HepG2 (cell line): Measurements from ENCODE around the gene ARHGEF4. TPM values are rescaled to one million over a fixed set of nuclear protein-coding genes. Genes with fewer than 3 reads are reported as not detected.
A peak's percentile ranks its signal among the peaks of the same experiment; 100 is the strongest.

Source experiments
- ATAC-seq: fragments of 200-7000 bp; cut with Tn5 transposase; 3 replicates; pipeline ENCODE4 v1.9.1; 2020; ENCODE audit warnings: mild to moderate bottlenecking, moderate library complexity
- BruUV-seq: library from RNA; stranded (reverse); fragments of 400-500 nt; replicated peaks from 2 replicates; lab custom pipeline; 2021; lab: Mats Ljungman, UMichigan
- CTCF ChIA-PET: fragments of 300-600 bp; formaldehyde crosslinking; extraction: SDS; loops from one replicate; lab custom pipeline; 2021; ENCODE audit warnings: low total read pairs, inconsistent platforms, low intra/inter-chr PET ratio; lab: Yijun Ruan, JAX
- POLR2A ChIA-PET: fragments of 350-600 bp; sonication (Branson Sonifier 250); formaldehyde crosslinking; loops from one replicate; lab custom pipeline; 2020; ENCODE audit warnings: antibody characterized with exemption, inconsistent platforms; lab: Yijun Ruan, JAX
- DNase-seq: peaks from one replicate; pipeline ENCODE4 v3.0.0-alpha.2; 2015; ENCODE audit warnings: low spot score
- FAIRE-seq: peaks from 3 replicates; lab custom pipeline; 2011; peaks lifted over from hg19 to GRCh38; lab: Jason Lieb, UNC
- H2AFZ ChIP-seq: one replicate; pipeline ENCODE4 v1.6.1; 2011; ENCODE audit warnings: low read length, inconsistent platforms
- H3K27ac ChIP-seq: fragments of 300-600 bp; 3 replicates; pipeline ENCODE4 v1.8.0; 2011; ENCODE audit warnings: mixed run types, mild to moderate bottlenecking, mixed read lengths, low read length, inconsistent platforms; ENCODE audit not compliant: insufficient read depth; ENCODE audit errors: extremely low read length
- H3K27me3 ChIP-seq, 2 experiments: fragments of 200-600 bp in 1 of 2; 2 replicates in 1 of 2; 3 replicates in 1 of 2; pipeline versions ENCODE4 v1.6.0 to v1.8.0; 2011; ENCODE audit warnings: low read length in 2 of 2, mild to moderate bottlenecking in 2 of 2, moderate library complexity in 2 of 2, inconsistent platforms in 1 of 2; ENCODE audit not compliant: insufficient read depth in 2 of 2, control insufficient read depth in 1 of 2
- H3K36me3 ChIP-seq, 2 experiments: fragments of 200-600 bp in 1 of 2; replicated peaks in 1 of 2; 2 replicates in 1 of 2; 3 replicates in 1 of 2; pipeline versions ENCODE4 v1.5.1 to v1.8.0; 2011; ENCODE audit warnings: low read length in 2 of 2, inconsistent platforms in 1 of 2; ENCODE audit not compliant: insufficient read depth in 2 of 2, control insufficient read depth in 1 of 2
- H3K4me1 ChIP-seq: 2 replicates; pipeline ENCODE4 v1.5.1; 2012; ENCODE audit warnings: low read length, inconsistent platforms; ENCODE audit not compliant: insufficient read depth
- H3K4me2 ChIP-seq: 2 replicates; pipeline ENCODE4 v1.6.0; 2011; ENCODE audit warnings: low read depth, low read length, inconsistent platforms
- H3K4me3 ChIP-seq, 3 experiments: fragments of 200-600 bp in 1 of 3; sonication (generic), shearing (Covaris generic) in 1 of 3; replicated peaks in 1 of 3; 2 replicates each; pipeline ENCODE4 v1.5.1; 2011 to 2016; ENCODE audit warnings: low read length in 3 of 3, inconsistent platforms in 2 of 3, low read depth in 2 of 3, mild to moderate bottlenecking in 2 of 3, control low read depth in 1 of 3, mixed read lengths in 1 of 3; ENCODE audit not compliant: insufficient read depth in 1 of 3
- H3K79me2 ChIP-seq: one replicate; pipeline ENCODE4 v1.6.1; 2011; ENCODE audit warnings: low read length, inconsistent platforms; ENCODE audit not compliant: insufficient read depth
- H3K9ac ChIP-seq: 2 replicates; pipeline ENCODE4 v1.6.0; 2011; ENCODE audit warnings: mild to moderate bottlenecking, low read depth, low read length, inconsistent platforms; ENCODE audit not compliant: insufficient read depth
- H3K9me3 ChIP-seq: 2 replicates; pipeline ENCODE4 v1.5.1; 2012; ENCODE audit warnings: mild to moderate bottlenecking, low read length
- H4K20me1 ChIP-seq: 2 replicates; pipeline ENCODE4 v1.6.0; 2011; ENCODE audit warnings: inconsistent platforms, mild to moderate bottlenecking, low read length, moderate library complexity; ENCODE audit not compliant: insufficient read depth
- ASH2L ChIP-seq: fragments of 300-600, 200-600 bp; sonication (generic); IDR thresholded peaks from 2 replicates; pipeline ENCODE4 v1.7.0; 2017; ENCODE audit warnings: low read depth, mild to moderate bottlenecking, moderate library complexity, mixed read lengths, low read length; ENCODE audit not compliant: insufficient read length
- CCDC6 ChIP-seq: sonication (generic); formaldehyde crosslinking; IDR thresholded peaks from 2 replicates; pipeline ENCODE4 v1.8.1; 2022; ENCODE audit warnings: mild to moderate bottlenecking, missing genetic modification reagents, moderate library complexity
- CREB1 ChIP-seq, 2 experiments: fragments of 450-650 bp in 1 of 2; IDR thresholded peaks; 2 replicates each; pipeline ENCODE4 v1.6.1; 2016 to 2017; ENCODE audit warnings: control low read depth in 1 of 2, mild to moderate bottlenecking in 1 of 2, missing compliant biosample characterization in 1 of 2, missing genetic modification characterization in 1 of 2
- FOXA1 ChIP-seq, 2 experiments: fragments of 450-650 bp in 1 of 2; sonication (generic) in 1 of 2; formaldehyde crosslinking in 1 of 2; IDR thresholded peaks; 2 replicates each; pipeline versions ENCODE4 v1.4.0 to v1.6.1; 2016 to 2020; ENCODE audit warnings: missing genetic modification reagents in 1 of 2
- HNRNPL ChIP-seq: fragments of 200-400 bp; formaldehyde crosslinking; IDR thresholded peaks from 2 replicates; pipeline ENCODE4 v1.6.1; 2017; ENCODE audit warnings: mild to moderate bottlenecking, low read depth, low read length
- IKZF1 ChIP-seq: fragments of 450-650 bp; IDR thresholded peaks from 2 replicates; pipeline ENCODE4 v1.7.1; 2016
- JUNB ChIP-seq: sonication (generic); formaldehyde crosslinking; IDR thresholded peaks from 2 replicates; pipeline ENCODE4 v1.8.0; 2022; ENCODE audit warnings: missing genetic modification reagents, mild to moderate bottlenecking, borderline replicate concordance
- MAF1 ChIP-seq: sonication (generic); formaldehyde crosslinking; IDR thresholded peaks from 2 replicates; pipeline ENCODE4 v1.5.0; 2020; ENCODE audit warnings: missing genetic modification reagents, borderline replicate concordance
- NFIB ChIP-seq: sonication (generic); formaldehyde crosslinking; IDR thresholded peaks from 2 replicates; pipeline ENCODE4 v1.9.0; 2021; ENCODE audit warnings: missing genetic modification reagents, mild to moderate bottlenecking, borderline replicate concordance
- NFRKB ChIP-seq: fragments of 450-650 bp; IDR thresholded peaks from 2 replicates; pipeline ENCODE4 v1.6.1; 2017
- PHB2 ChIP-seq: fragments of 450-650 bp; IDR thresholded peaks from 2 replicates; pipeline ENCODE4 v1.6.1; 2018; ENCODE audit not compliant: partially characterized antibody
- SOX6 ChIP-seq, 2 experiments: fragments of 450-650 bp in 1 of 2; sonication (generic) in 1 of 2; formaldehyde crosslinking in 1 of 2; IDR thresholded peaks; 2 replicates each; pipeline versions ENCODE4 v1.4.0 to v1.6.1; 2017 to 2020; ENCODE audit warnings: antibody characterized with exemption in 1 of 2, mild to moderate bottlenecking in 1 of 2, missing genetic modification reagents in 1 of 2
- TERF1 ChIP-seq: sonication (generic); formaldehyde crosslinking; IDR thresholded peaks from 2 replicates; pipeline ENCODE4 v1.8.0; 2022; ENCODE audit warnings: mild to moderate bottlenecking, missing genetic modification reagents, moderate library complexity
- TRIM24 ChIP-seq: sonication (generic); formaldehyde crosslinking; IDR thresholded peaks from 2 replicates; pipeline ENCODE4 v1.8.0; 2022; ENCODE audit warnings: mild to moderate bottlenecking, missing genetic modification reagents
- ZFP36L1 ChIP-seq: sonication (generic); formaldehyde crosslinking; IDR thresholded peaks from 2 replicates; pipeline ENCODE4 v1.8.0; 2022; ENCODE audit warnings: mild to moderate bottlenecking, missing genetic modification reagents, moderate library complexity
- ZFP41 ChIP-seq: sonication (generic); formaldehyde crosslinking; IDR thresholded peaks from 2 replicates; pipeline ENCODE4 v1.4.0; 2020; ENCODE audit warnings: mild to moderate bottlenecking, missing genetic modification reagents, borderline replicate concordance
- ZNF124 ChIP-seq: sonication (generic); formaldehyde crosslinking; IDR thresholded peaks from 2 replicates; pipeline ENCODE4 v1.4.0; 2020; ENCODE audit warnings: missing genetic modification reagents
- ZNF354B ChIP-seq: sonication (generic); formaldehyde crosslinking; IDR thresholded peaks from 2 replicates; pipeline ENCODE4 v1.8.0; 2022; ENCODE audit warnings: mild to moderate bottlenecking, missing genetic modification reagents
- ZNF703 ChIP-seq: sonication (generic); formaldehyde crosslinking; IDR thresholded peaks from 2 replicates; pipeline ENCODE4 v1.5.1; 2020; ENCODE audit warnings: missing genetic modification reagents, mild to moderate bottlenecking, moderate library complexity, borderline replicate concordance
- WGBS: methylation state at CpG from one replicate; pipeline ENCODE4 v1.1.6; 2017; ENCODE audit warnings: low lambda C conversion rate; 5-methylcytosine and 5-hydroxymethylcytosine counted together
- in situ Hi-C: cut with HindIII; loops from 2 replicates; pipeline ENCODE4 v1.10.0; 2017; ENCODE audit warnings: low pct_unique_long_range_greater_than_20kb; ENCODE audit not compliant: extremely low pct_ligation_motif_present
- intact Hi-C: fragments of 100-400 bp; cut with micrococcal nuclease; formaldehyde crosslinking; loops from one replicate; pipeline ENCODE4 v1.10.0; 2022; ENCODE audit not compliant: unreplicated experiment
- polyA plus RNA-seq, 8 experiments: library from polyadenylated mRNA; depleted of rRNA in 3 of 8; stranded (reverse) in 7 of 8; unstranded in 1 of 8; fragments of >200 nt; fragmentation: Illumina TruSeq in 4 of 8; extraction: Trizol in 4 of 8; gene quantifications; 2 replicates each; pipeline versions ENCODE4 v1.2.1 to v1.2.3, GENCODE V29; 2011 to 2016; ENCODE audit warnings: low read depth in 4 of 8, missing spikeins in 1 of 8, mixed read lengths in 1 of 8; ENCODE audit not compliant: insufficient read depth in 1 of 8
- total RNA-seq, 5 experiments: library from RNA; depleted of rRNA; stranded (reverse); fragments of >200 nt; fragmentation: Illumina TruSeq; extraction: Trizol; gene quantifications; 2 replicates each; pipeline ENCODE4 v1.2.3, GENCODE V29; 2016; ENCODE audit warnings: low read depth in 1 of 5

The ARHGEF4 gene
- total and polyA plus RNA-seq, 2 of the 13 experiments (the other 11 are each of a cell fraction or from before 2014, with no cell fraction given) = 0.11 to 0.13 TPM

- TF ChIP-seq TERF1 (CRISPR knock-in tag) (no peak), NFRKB (0 out of 2 replicates have a peak, but pooled peaks have one; percentile 21)
Measured at GRCh38 chr2:130976591-130977237, 140.0 kb downstream of the ARHGEF4 start (continued).

- no peak overlapping the region for H3K4me3 ChIP-seq
- ATAC-seq (no peak), FAIRE-seq (no peak), DNase-seq (no peak)
- ChIA-PET CTCF (no interaction called here), POLR2A (no interaction called here)
- H3K79me2 ChIP-seq = no peaks in the 10 kb centered on the region
- in situ Hi-C loops = no loop called here
- WGBS = 53% methylated on average over 5 of the region's 5 CpGs
- no peak overlapping the region for H2AFZ ChIP-seq
- no peaks in the 10 kb centered on the region for H3K36me3 ChIP-seq
- H3K9me3 ChIP-seq = peaks cover 23% of the 10 kb centered on the region
- H3K4me1 ChIP-seq = no peaks in the 10 kb centered on the region
- no peaks in the 10 kb centered on the region for H4K20me1 ChIP-seq
- peaks cover 0 to 9% of the 10 kb centered on the region in 2 experiments; a peak in 2 of 5 replicates for H3K27me3 ChIP-seq
- 0 out of 2 replicates have a peak, but pooled peaks have one; percentile 6 for TF ChIP-seq JUNB (CRISPR knock-in tag)
- TF ChIP-seq ZFP36L1 (CRISPR knock-in tag) = no peak
- TF ChIP-seq HNRNPL = no peak
- TF ChIP-seq PHB2 = peak; percentile 44
- 0 out of 2 replicates have a peak, but pooled peaks have one; percentile 21 for TF ChIP-seq FOXA1 (IDR thresholded peaks at IDR 0.05)
- no peak for TF ChIP-seq FOXA1 (CRISPR knock-in tag; IDR thresholded peaks at IDR 0.05)
- 0 out of 2 replicates have a peak, but pooled peaks have one; percentile 36 for TF ChIP-seq IKZF1
- TF ChIP-seq SOX6 (IDR thresholded peaks at IDR 0.05) = peak; percentile 91; the same call in 1 of the 2 replicates
- no peak for TF ChIP-seq SOX6 (CRISPR knock-in tag; IDR thresholded peaks at IDR 0.05)
- TF ChIP-seq CREB1 (IDR thresholded peaks at IDR 0.05) = no peak
- no peak for TF ChIP-seq CREB1 (CRISPR knock-in tag; IDR thresholded peaks at IDR 0.05)
- peak; percentile 33; the same call in 1 of the 2 replicates for TF ChIP-seq TRIM24 (CRISPR knock-in tag)
- TF ChIP-seq ZNF124 (CRISPR knock-in tag) = peak; percentile 96; the same call in 1 of the 2 replicates
- no peak for TF ChIP-seq ZFP41 (CRISPR knock-in tag)
- TF ChIP-seq CCDC6 (CRISPR knock-in tag) = no peak
- no peak for TF ChIP-seq ASH2L
- 0 out of 2 replicates have a peak, but pooled peaks have one; percentile 42 for TF ChIP-seq NFIB (CRISPR knock-in tag)
- TF ChIP-seq ZNF354B (CRISPR knock-in tag) = no peak
- no peak for TF ChIP-seq ZNF703 (CRISPR knock-in tag)
- no peak for TF ChIP-seq MAF1 (CRISPR knock-in tag)
- no peak overlapping the region for H3K27ac ChIP-seq
- intact Hi-C loops = no loop called here
- no TSS peak for BruUV-seq
- H3K4me2 ChIP-seq = no peak overlapping the region
- no peak overlapping the region for H3K9ac ChIP-seq
Measured at GRCh38 chr2:130977461-130978050, 140.8 kb downstream of the ARHGEF4 start.
